Ovary (tissue), 3 donors: ENCODE data around the gene NEURL1B.

Experiments used
- CTCF ChIP-seq, 3 donors: fragments of 450-650 bp in 2 of 3; fragments of 200-600 bp in 1 of 3; IDR thresholded peaks; one replicate each; pipeline versions ENCODE4 v1.5.1 to v1.8.0; 2016 to 2022; ENCODE audit warnings: antibody characterized with exemption in 3 of 3, mild to moderate bottlenecking in 1 of 3
- EP300 ChIP-seq: sonication (generic); formaldehyde crosslinking; IDR thresholded peaks from one replicate; pipeline ENCODE4 v1.6.1; 2017; ENCODE audit warnings: antibody characterized with exemption
- POLR2A ChIP-seq: fragments of 450-650 bp; IDR thresholded peaks from one replicate; pipeline ENCODE4 v1.6.1; 2017; ENCODE audit warnings: antibody characterized with exemption, mild to moderate bottlenecking, moderate library complexity
- donor health status: DM: no; HTN: no; CAD: no.

GRCh38 chr5:172600571-172600970 lies 40.5 kb upstream of the NEURL1B start:
- no peak for TF ChIP-seq CTCF (IDR thresholded peaks at IDR 0.05)
- TF ChIP-seq POLR2A, result no peak
- TF ChIP-seq EP300, result no peak
